NT2/D1 (cell line): ENCODE measurements around the gene ACVR2B.

Experiments used
- SUZ12 ChIP-seq: IDR thresholded peaks from 2 replicates; pipeline ENCODE4 v1.6.1; 2011; ENCODE audit not compliant: insufficient read length, insufficient read depth; ENCODE audit errors: extremely low read depth
- YY1 ChIP-seq: IDR thresholded peaks from 2 replicates; pipeline ENCODE4 v1.6.1; 2011; ENCODE audit not compliant: insufficient read length, insufficient read depth
- ZNF274 ChIP-seq: IDR thresholded peaks from 2 replicates; pipeline ENCODE4 v1.6.1; 2011; ENCODE audit warnings: mild to moderate bottlenecking, low read depth, low read length

DNA sequence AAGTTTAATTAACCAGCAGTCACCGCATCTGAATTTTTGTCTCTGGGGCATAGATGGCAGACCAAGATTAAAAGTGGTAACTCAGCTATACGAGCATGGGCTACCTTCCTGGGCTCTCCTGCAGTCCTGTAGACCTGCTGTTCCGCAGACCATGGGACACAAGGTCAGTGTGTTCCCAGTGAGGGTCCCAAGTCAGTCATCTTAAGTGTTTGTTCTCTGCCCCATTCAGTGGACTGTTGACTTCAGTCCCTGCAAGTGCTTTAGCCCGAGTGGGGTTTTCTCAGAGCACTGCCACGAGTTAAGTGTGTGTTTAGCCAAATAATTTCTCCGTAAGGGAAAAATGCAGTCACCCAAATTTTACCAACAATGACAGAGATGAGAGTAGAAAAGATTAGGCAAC is 37.5 kb downstream of the ACVR2B start:
- no peak for TF ChIP-seq YY1
- no peak for TF ChIP-seq ZNF274
- TF ChIP-seq SUZ12: no peak
